PC-9 (cell line): ENCODE measurements around the gene GHR. TPM values are rescaled to one million over a fixed set of nuclear protein-coding genes. Genes with fewer than 3 reads are reported as not detected.

ENCODE experiments used
- BruUV-seq: library from RNA; stranded (reverse); fragments of 400-500 nt; replicated peaks from 2 replicates; lab custom pipeline; 2021; lab: Mats Ljungman, UMichigan
- CTCF ChIA-PET: fragments of 300-600 bp; sonication (Branson Sonifier 250); formaldehyde crosslinking; loops from one replicate; lab custom pipeline; 2022; ENCODE audit warnings: antibody characterized with exemption; lab: Charles Lee
- POLR2A ChIA-PET: fragments of 300-600 bp; sonication (Branson Sonifier 250); formaldehyde crosslinking; loops from one replicate; lab custom pipeline; 2022; ENCODE audit warnings: antibody characterized with exemption; ENCODE audit not compliant: unreplicated experiment; lab: Charles Lee
- DNase-seq, 2 experiments: peaks; one replicate each; pipeline versions ENCODE4 v3.0.0 to v3.0.0-alpha.2; 2015 to 2022; ENCODE audit warnings: mixed read lengths in 1 of 2
- H2AFZ ChIP-seq: fragments of 200-600 bp; sonication (generic); 2 replicates; pipeline ENCODE4 v1.8.1; 2017; ENCODE audit warnings: antibody characterized with exemption
- H3F3A ChIP-seq: fragments of 200-600 bp; sonication (generic); 2 replicates; pipeline ENCODE4 v1.8.1; 2017; ENCODE audit warnings: antibody characterized with exemption, mild to moderate bottlenecking, low read depth; ENCODE audit not compliant: insufficient read depth
- H3K27ac ChIP-seq: fragments of 200-600 bp; sonication (generic); 2 replicates; pipeline ENCODE4 v1.6.1; 2016; ENCODE audit warnings: mixed run types
- H3K27me3 ChIP-seq: fragments of 200-600 bp; sonication (generic); 2 replicates; pipeline ENCODE4 v1.6.1; 2016; ENCODE audit warnings: low read depth, mixed run types; ENCODE audit not compliant: insufficient read depth
- H3K36me3 ChIP-seq: fragments of 200-600 bp; sonication (generic); 2 replicates; pipeline ENCODE4 v1.6.1; 2016; ENCODE audit warnings: low read depth, mixed run types
- H3K4me1 ChIP-seq: fragments of 200-600 bp; sonication (generic); replicated peaks from 2 replicates; pipeline ENCODE4 v1.6.1; 2016; ENCODE audit warnings: mixed run types; ENCODE audit not compliant: insufficient read depth
- H3K4me2 ChIP-seq: fragments of 200-600 bp; sonication (generic); 2 replicates; pipeline ENCODE4 v1.6.1; 2017; ENCODE audit warnings: mixed run types
- H3K4me3 ChIP-seq: fragments of 200-600 bp; sonication (generic); 2 replicates; pipeline ENCODE4 v1.6.1; 2016; ENCODE audit warnings: mixed run types
- H3K79me2 ChIP-seq: fragments of 200-600 bp; sonication (generic); 2 replicates; pipeline ENCODE4 v1.6.1; 2017; ENCODE audit warnings: low read depth, mixed run types
- H3K9me2 ChIP-seq: fragments of 200-600 bp; sonication (generic); 2 replicates; pipeline ENCODE4 v1.8.1; 2017; ENCODE audit warnings: mild to moderate bottlenecking; ENCODE audit not compliant: insufficient read depth
- H3K9me3 ChIP-seq: fragments of 200-600 bp; sonication (generic); 2 replicates; pipeline ENCODE4 v1.8.1; 2016; ENCODE audit warnings: low read depth; ENCODE audit not compliant: insufficient read depth
- H4K20me1 ChIP-seq: fragments of 200-600 bp; sonication (generic); 2 replicates; pipeline ENCODE4 v1.8.1; 2017; ENCODE audit not compliant: insufficient read depth
- EZH2 ChIP-seq: fragments of 200-600 bp; sonication (generic); IDR thresholded peaks from 2 replicates; pipeline ENCODE4 v1.8.0; 2017; ENCODE audit warnings: antibody characterized with exemption, low read depth
- intact Hi-C: fragments of 100-400 bp; cut with micrococcal nuclease; formaldehyde crosslinking; loops from one replicate; pipeline ENCODE4 v1.10.0; 2022; ENCODE audit not compliant: unreplicated experiment
- total RNA-seq: library from RNA; stranded (reverse); gene quantifications from 2 replicates; pipeline ENCODE4 v1.2.3, GENCODE V29; 2021
- TF ChIP-seq, protein P1 (sequence below): fragments of 200-600 bp; sonication (generic); conservative IDR thresholded peaks from 2 replicates; pipeline ENCODE4 v1.6.1; 2017; ENCODE audit warnings: mixed run types, antibody characterized with exemption, mild to moderate bottlenecking, moderate library complexity

GHR gene
- total RNA-seq, 1 experiment from 2014 or later: not detected

DNA sequence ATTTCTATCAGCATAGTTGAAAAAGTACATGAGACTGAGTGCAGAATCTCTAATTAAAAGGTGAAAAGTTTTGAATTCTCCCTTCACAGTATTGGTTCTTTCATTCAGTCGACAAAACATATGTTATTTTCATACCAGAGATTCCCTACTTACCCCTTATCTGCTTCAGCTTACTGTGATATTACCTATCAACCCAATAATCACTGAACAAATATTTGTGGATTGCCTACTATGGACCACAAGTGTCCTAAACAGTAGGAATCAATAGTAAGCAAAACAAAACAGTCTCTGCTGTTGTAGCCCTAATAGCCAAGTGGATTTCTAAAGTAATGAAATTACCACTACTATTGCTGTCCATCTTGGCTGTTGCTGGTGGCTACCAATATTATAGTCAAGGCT, 344.9 kb downstream of the GHR start:
- H3K4me3 ChIP-seq: no peak overlapping the region
- no peaks in the 10 kb centered on the region for H4K20me1 ChIP-seq
- no peak overlapping the region for H2AFZ ChIP-seq
- no peaks in the 10 kb centered on the region for H3K36me3 ChIP-seq
- H3K79me2 ChIP-seq: no peaks in the 10 kb centered on the region
- no peak overlapping the region for H3K27ac ChIP-seq
- BruUV-seq: no TSS peak
- peaks cover 5% of the 10 kb centered on the region; the same call in 1 of the 2 replicates for H3K4me1 ChIP-seq
- no peaks in the 10 kb centered on the region for H3K9me2 ChIP-seq
- peaks cover 5% of the 10 kb centered on the region; the same call in 1 of the 2 replicates for H3F3A ChIP-seq
- TF ChIP-seq, protein P1, sequence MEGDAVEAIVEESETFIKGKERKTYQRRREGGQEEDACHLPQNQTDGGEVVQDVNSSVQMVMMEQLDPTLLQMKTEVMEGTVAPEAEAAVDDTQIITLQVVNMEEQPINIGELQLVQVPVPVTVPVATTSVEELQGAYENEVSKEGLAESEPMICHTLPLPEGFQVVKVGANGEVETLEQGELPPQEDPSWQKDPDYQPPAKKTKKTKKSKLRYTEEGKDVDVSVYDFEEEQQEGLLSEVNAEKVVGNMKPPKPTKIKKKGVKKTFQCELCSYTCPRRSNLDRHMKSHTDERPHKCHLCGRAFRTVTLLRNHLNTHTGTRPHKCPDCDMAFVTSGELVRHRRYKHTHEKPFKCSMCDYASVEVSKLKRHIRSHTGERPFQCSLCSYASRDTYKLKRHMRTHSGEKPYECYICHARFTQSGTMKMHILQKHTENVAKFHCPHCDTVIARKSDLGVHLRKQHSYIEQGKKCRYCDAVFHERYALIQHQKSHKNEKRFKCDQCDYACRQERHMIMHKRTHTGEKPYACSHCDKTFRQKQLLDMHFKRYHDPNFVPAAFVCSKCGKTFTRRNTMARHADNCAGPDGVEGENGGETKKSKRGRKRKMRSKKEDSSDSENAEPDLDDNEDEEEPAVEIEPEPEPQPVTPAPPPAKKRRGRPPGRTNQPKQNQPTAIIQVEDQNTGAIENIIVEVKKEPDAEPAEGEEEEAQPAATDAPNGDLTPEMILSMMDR: no peak
- TF ChIP-seq EZH2: no peak
- ChIA-PET POLR2A (no interaction called here), CTCF (no interaction called here)
- H3K9me3 ChIP-seq: peaks cover 3% of the 10 kb centered on the region; the same call in 1 of the 2 replicates
- intact Hi-C loops: no loop called here
- no peak for DNase-seq
- no peak overlapping the region for H3K4me2 ChIP-seq
- no peaks in the 10 kb centered on the region for H3K27me3 ChIP-seq

DNA sequence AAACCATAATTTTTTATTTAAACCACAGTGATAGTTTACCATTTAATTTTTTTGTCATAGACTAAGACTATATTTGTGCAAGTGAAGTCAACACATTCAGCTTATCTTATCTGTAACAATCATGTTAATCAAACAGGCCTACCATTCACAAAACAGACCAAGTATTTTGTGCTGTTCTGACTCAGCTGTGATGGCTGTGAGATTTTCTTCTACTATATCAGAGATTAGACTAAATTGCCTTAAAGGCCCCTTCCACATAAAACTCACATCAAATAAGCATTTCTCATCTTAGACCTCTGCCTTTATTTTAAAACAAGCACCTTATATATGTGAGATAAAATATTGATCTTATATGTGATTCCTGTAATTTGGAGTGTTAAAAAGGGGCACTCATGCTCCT, 346.8 kb downstream of the GHR start:
- Histone ChIP-seq H4K20me1 (no peaks in the 10 kb centered on the region), H3K4me2 (no peak overlapping the region), H2AFZ (no peak overlapping the region), H3K4me1 (peaks cover 5% of the 10 kb centered on the region; the same call in 1 of the 2 replicates), H3K9me2 (no peaks in the 10 kb centered on the region), H3K36me3 (no peaks in the 10 kb centered on the region), H3K79me2 (no peaks in the 10 kb centered on the region), H3F3A (peaks cover 5% of the 10 kb centered on the region; the same call in 1 of the 2 replicates), H3K27ac (no peak overlapping the region), H3K4me3 (no peak overlapping the region), H3K27me3 (0 out of 2 replicates have a peak, but pooled peaks cover 4% of the 10 kb centered on the region), H3K9me3 (peaks cover 3% of the 10 kb centered on the region; the same call in 1 of the 2 replicates)
- POLR2A ChIA-PET: no interaction called here
- DNase-seq: no peak
- TF ChIP-seq EZH2: no peak
- TF ChIP-seq, protein P1: no peak
- no TSS peak for BruUV-seq
- intact Hi-C loops: no loop called here
- CTCF ChIA-PET: no interaction called here
